GM12873 (cell line): ENCODE data around the gene PSTK.
A peak's percentile ranks its signal among the peaks of the same experiment; 100 is the strongest.

ENCODE experiments used
- TF ChIP-seq, protein P1 (sequence below): IDR thresholded peaks from 2 replicates; pipeline ENCODE4 v1.5.1; 2012; ENCODE audit warnings: low read depth, mild to moderate bottlenecking, moderate library complexity, low read length, control low read depth; ENCODE audit not compliant: insufficient read depth; ENCODE audit errors: missing control alignments

The PSTK gene

DNA sequence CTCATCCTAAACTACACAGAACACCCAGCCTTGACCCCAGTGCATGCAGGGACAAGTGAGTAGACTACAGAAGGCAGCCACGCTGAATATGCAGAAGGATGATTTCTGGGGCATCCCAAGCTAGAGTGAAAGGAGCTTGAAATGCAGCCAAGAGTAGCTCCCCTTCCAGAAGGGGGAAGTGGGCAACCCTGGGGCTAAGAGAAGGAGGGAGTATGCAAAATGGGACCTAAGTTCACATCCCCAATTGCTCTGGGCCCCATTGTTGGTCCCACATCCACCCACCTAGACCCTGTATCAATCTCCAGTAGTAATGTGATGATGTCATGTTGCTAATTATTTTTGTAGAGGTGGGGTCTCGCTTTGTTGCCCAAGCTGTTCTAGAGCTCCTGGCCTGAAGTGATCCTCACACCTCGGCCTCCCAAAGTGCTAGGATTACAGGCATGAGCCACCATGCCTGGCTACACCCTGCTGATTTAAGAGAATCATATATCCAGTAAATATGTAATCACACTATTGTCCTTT, 5.6 kb upstream of the PSTK start:
- TF ChIP-seq, protein P1, sequence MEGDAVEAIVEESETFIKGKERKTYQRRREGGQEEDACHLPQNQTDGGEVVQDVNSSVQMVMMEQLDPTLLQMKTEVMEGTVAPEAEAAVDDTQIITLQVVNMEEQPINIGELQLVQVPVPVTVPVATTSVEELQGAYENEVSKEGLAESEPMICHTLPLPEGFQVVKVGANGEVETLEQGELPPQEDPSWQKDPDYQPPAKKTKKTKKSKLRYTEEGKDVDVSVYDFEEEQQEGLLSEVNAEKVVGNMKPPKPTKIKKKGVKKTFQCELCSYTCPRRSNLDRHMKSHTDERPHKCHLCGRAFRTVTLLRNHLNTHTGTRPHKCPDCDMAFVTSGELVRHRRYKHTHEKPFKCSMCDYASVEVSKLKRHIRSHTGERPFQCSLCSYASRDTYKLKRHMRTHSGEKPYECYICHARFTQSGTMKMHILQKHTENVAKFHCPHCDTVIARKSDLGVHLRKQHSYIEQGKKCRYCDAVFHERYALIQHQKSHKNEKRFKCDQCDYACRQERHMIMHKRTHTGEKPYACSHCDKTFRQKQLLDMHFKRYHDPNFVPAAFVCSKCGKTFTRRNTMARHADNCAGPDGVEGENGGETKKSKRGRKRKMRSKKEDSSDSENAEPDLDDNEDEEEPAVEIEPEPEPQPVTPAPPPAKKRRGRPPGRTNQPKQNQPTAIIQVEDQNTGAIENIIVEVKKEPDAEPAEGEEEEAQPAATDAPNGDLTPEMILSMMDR, result no peak

DNA sequence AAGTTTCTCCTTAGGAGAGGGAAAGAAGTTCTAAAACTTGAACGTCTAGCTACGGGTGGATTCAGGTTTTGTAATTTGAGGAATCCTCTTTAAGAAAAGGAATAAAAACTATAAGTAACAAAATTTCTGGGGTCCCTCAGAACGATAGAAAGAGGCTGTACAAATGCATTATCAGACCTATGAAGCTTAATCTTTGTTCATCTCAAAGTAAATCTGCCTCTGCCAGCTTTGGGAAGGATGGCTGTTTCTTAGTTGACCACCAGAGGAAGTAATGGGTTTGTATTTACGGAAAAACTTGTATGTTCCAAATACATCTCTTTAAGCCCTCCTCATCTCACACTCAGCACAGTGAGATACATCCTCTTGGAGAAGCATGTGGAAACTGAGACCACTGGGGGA, 864 bp downstream of the PSTK start:
- TF ChIP-seq, protein P1, result peak; percentile 58

DNA sequence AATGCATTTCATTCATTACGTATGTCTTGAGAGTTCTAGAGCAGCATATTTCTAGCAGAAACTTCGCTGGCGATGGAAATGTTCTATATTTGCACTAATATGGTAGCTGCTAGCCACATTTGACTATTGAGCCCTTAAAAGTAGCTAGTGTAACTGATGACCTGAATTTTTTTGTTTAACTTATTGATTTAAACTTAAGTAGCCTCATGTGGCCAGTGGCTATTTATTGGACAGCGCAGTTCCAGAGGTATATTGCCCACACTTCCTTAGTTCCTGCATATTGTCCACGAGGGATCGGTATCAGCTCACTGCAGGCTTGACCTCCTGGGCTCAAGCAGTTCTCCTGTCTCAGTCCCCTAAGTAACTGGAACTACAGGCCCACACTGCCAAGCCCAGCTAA, 3.7 kb downstream of the PSTK start:
- TF ChIP-seq, protein P1, result no peak

DNA sequence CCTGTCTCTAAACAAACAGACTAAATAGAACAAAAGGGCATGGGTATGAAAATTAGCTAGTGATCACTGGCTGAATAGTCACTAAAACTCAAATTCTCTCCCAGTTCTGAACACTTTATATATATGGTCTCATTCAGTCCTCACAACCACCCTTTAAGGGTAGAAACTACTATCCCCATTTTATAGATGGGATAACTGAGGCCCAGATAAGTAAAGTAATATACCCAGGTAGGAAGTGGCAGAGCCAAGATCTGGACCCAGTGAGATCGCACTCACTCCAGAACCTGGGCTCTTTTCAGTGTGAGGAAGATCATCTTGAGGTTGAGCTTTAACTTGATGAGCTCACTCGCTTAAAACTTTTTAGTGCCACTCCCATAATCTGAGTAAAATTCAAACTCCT, 4.5 kb downstream of the PSTK start:
- TF ChIP-seq, protein P1, result no peak

DNA sequence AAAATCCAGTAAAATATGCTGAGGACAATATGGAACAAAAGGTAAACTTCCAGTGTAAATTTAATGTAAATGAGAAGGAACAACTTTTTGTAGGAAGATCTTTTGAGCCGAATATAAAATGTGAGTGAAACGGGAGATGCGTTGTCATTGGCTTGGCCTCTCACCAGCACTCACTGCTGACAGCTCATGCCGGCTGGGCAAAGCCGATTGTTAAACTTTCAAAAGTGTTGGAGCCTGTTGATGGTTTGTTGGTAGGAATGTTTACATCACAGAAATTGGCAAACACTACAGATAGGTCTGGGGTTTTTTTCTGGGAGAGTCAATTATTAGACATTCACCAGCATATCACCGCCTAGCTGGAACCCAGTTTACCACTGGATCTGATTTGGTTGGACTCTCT, 6.1 kb downstream of the PSTK start:
- TF ChIP-seq, protein P1, result no peak

DNA sequence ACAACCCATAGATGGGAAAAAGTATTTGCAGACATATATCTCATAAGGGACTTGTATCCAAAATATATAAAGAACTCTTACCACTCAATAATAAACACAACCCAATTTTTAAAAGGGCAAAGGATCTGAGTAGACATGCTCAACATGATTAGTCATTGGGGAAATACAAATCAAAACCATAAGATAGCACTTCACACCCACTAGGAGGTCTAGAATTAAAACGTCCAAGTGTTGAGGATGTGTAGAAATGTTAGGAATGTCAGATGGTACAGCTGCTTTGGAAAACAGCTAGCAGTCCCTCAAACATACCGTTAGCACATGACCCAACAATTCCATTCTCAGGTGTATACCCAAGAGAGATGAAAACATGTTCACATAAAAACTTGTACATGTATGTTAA, 8.3 kb downstream of the PSTK start:
- TF ChIP-seq, protein P1, result no peak

DNA sequence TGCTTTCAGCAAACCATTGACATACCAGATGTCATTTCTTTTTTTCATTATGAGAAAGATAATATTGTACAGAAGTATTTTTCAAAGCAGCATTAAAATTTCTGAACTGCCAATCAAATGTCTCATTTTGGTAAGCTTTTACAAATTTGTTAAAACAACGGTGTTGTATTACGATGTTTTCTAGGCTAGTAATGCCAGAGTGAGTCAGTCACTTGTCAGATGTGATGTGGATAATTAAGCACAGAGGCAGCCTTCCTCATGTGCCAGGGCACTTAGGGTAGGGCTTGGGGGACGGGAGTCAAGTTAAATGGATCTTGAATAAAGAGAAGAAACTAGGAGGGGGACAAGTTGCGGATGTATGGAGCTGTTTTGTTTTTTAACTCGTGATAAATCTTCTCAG, 10.1 kb downstream of the PSTK start:
- TF ChIP-seq, protein P1, result no peak
